HG03103 (cell line): Measurements from ENCODE around the gene ANO9.

Experiments used
- ATAC-seq: cut with Tn5 transposase; IDR thresholded peaks from one replicate; pipeline ENCODE4 v1.9.1; 2021; ENCODE audit warnings: low read depth; ENCODE audit not compliant: unreplicated experiment

Gene ANO9

GRCh38 chr11:454043-454442 is 12.2 kb upstream of the ANO9 start:
- no peak for ATAC-seq

- no peak for ATAC-seq
Observed at GRCh38 chr11:453564-453963, 11.8 kb upstream of the ANO9 start.

- ATAC-seq: no peak
Observed at GRCh38 chr11:452916-453527, 11.2 kb upstream of the ANO9 start.

GRCh38 chr11:452203-452744 is 10.5 kb upstream of the ANO9 start:
- no peak for ATAC-seq

- ATAC-seq: no peak
Observed at GRCh38 chr11:451738-452137, 9.9 kb upstream of the ANO9 start.

- no peak for ATAC-seq
Observed at GRCh38 chr11:450809-451451, 9.1 kb upstream of the ANO9 start.

- ATAC-seq: peak; percentile 73
Observed at GRCh38 chr11:449889-450808, 8.3 kb upstream of the ANO9 start, which contains the start of gene PTDSS2. Gene PTDSS2 (plus strand): TSS chr11:450279. CDS start chr11:450456, 177 bp downstream.

GRCh38 chr11:447923-448731 is 6.3 kb upstream of the ANO9 start:
- ATAC-seq: peak; percentile 45

GRCh38 chr11:446891-447290 is 5.1 kb upstream of the ANO9 start:
- no peak for ATAC-seq

GRCh38 chr11:445765-446588 is 4.2 kb upstream of the ANO9 start:
- ATAC-seq: no peak

GRCh38 chr11:444396-445144 is 2.8 kb upstream of the ANO9 start:
- no peak for ATAC-seq

- no peak for ATAC-seq
Observed at GRCh38 chr11:443542-444199, 1.9 kb upstream of the ANO9 start.

- ATAC-seq: no peak
Observed at GRCh38 chr11:442611-443081, 835 bp upstream of the ANO9 start.

- ATAC-seq: no peak
Observed at GRCh38 chr11:441043-441417, 781 bp downstream of the ANO9 start.

GRCh38 chr11:440065-441042 is 1.5 kb downstream of the ANO9 start:
- no peak for ATAC-seq

GRCh38 chr11:439315-440064 is 2.3 kb downstream of the ANO9 start:
- no peak for ATAC-seq
